ENCODE data around the gene AGXT.
A peak's percentile ranks its signal among the peaks of the same experiment; 100 is the strongest.
"Not testable (repeated sequence)": the region's sequence is repeated elsewhere in the genome, so short reads cannot be mapped to it uniquely, and the experiment has no call there.

The AGXT gene

DNA sequence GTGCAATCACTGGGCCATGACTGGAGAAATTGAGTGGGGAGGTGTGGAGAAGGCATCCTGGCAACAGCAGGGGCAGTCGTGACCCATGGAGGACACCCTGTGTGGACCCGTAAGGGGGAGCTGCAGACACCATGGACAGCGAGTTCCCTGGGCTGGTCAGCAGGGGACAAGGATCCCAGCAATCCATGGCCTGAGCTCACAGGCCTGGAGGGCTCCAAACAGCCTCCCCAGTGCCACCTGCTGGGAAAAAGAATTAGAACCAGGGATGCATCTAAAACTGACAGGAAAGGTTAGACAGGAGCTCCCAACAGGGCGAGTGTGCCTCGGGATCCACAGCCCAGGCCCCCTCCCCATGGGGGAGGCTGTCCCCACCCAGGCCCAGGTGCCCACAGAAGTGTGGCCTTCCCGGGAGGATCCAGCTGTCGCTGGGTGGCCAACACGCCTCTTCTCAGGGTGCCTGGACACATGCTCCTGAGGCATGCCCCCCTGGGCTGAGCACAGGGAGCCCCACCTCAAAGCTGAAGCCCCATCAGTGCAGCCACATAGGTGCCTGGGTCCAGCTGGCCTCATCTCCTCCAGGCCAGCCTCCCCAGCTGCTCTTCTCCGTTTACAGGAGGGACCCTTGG lies 28.1 kb upstream of the AGXT start:
- DNase-seq = peak; percentile 55

DNA sequence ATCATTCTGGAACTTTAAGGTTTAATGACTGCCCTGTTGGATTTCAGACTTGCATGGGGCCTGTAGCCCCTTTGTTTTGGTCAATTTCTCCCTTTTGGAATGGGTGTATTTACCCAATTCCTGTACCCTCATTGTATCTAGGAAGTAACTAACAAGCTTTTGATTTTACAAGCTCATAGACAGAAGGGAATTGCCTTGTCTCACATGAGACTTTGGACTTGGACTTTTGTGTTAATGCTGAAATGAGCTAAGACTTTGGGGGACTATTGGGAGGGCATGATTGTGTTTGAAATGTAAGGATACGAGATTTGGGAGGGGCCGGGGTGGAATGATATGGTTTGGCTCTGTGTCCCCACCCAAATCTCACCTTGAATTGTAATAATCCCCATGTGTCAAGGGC lies 22.3 kb upstream of the AGXT start:
- DNase-seq = not testable (repeated sequence)

- DNase-seq = no peak
These were observed 21.6 kb upstream of the AGXT start for GRCh38 chr2:240846873-240847595.

GRCh38 chr2:240847817-240848216 lies 20.8 kb upstream of the AGXT start:
- no peak for DNase-seq

- no peak for DNase-seq
These were observed 19.5 kb upstream of the AGXT start for GRCh38 chr2:240848900-240849680.

- DNase-seq = no peak
These were observed 18.6 kb upstream of the AGXT start for GRCh38 chr2:240850026-240850425.

- no peak for DNase-seq
These were observed 17.9 kb upstream of the AGXT start for GRCh38 chr2:240850756-240851077.

GRCh38 chr2:240851078-240851991 lies 17.3 kb upstream of the AGXT start:
- peak; percentile 69 for DNase-seq

- no peak for DNase-seq
These were observed 15.8 kb upstream of the AGXT start for GRCh38 chr2:240852671-240853314.

GRCh38 chr2:240855670-240856069 lies 13.0 kb upstream of the AGXT start:
- no peak for DNase-seq

DNA sequence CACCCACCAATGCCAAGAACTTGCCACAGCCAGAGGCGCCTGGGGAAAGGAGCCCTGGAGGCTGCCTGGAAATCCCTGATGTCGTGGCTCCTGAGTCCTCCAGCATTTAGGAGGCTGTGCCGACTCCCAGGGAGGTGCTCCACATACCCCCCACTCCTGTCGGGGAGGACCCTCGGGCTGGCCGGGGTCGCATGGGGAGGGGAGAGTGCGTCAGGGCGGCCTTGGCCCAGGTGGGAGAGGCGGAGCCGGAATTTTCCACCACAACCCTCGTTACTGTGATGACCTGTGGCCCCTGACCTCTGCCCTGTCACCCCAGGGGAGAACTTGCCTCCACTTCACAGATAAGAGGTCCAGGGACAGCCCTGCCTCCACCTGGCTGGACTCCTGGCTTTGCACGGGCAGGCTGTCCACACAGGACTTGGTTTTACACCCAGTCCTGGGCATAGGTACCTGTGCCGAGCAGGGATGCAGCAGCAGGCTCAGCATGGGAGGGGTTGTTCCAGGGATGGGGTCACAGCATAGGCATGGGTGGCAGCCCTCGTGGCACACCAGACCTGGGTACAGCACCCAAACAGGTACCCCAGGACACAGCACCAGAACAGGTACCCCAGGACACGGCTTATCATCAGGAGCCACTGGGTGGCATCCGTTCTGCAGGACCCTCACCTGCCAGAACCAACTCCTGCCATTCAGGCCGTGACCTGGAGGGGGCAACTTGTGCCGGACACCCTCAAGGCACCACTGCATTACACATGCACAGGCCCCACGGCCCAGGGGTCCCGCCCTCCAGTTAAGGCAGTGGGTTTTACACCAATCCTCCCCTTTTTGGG lies 12.3 kb upstream of the AGXT start:
- no peak for DNase-seq

DNA sequence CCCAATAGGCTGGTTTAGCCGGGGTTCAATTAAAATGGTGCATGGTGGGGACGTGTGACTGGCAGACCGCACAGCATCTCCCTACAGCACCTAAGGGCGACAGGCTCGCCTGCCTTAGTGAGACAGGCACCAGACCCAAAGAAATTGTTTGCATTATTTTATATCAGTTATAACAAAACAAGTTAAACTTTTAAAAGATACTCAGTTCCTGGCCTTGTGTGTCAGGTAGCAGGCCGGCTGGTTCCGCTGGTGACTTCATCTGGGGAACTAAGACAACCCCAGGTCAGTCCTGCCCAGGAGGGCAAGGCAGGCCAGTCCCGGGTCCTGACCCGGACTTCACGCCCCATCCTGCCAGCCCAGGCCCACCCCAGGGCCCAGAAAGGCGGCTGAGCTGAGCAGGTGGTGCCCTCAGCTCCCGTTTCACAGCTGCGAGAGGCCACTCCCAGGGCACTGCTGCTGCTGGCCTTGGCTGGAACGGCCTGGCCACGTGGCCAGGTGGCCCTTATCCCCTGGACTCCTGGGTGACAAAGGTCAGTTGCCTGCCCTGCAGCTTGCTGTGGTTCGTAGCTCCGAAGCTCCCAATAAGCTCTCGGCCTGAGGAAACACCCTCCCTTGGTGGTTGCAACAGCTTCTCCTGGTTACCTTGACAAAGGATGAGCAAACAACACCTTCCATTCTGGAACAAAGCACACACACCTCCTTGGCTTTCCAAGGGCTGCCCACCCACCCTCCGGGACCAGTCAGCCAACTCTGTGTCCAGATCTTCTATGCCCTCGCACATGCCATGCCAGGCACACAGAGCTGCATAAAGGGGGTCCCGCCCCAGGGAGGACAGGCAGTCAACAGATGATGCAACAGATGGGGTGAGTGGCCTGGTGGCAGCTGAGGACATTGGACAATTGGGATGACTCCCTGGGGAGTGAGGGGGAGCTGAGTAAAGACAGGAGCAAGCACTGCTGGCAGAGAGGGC lies 11.3 kb upstream of the AGXT start:
- DNase-seq = no peak

DNA sequence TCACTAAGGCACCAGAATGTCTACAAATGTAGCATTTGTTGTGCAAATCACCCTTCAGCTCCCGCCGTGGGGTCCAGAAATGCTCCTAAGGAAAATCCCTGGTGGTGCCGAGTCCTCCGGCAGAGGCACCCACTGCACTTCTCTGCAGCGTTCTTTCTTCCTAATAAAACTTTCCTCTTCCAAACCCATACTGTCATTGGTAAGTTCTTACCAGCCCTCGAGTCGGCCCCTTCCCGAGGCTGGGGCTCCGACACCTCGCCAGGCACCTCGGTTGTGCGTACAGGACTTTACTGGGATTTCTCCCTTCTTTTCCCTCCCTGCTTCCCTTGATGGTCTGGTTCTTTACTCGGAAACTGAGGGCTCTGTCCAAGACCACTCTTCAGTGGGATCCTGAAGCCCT lies 10.3 kb upstream of the AGXT start:
- DNase-seq = no peak

DNA sequence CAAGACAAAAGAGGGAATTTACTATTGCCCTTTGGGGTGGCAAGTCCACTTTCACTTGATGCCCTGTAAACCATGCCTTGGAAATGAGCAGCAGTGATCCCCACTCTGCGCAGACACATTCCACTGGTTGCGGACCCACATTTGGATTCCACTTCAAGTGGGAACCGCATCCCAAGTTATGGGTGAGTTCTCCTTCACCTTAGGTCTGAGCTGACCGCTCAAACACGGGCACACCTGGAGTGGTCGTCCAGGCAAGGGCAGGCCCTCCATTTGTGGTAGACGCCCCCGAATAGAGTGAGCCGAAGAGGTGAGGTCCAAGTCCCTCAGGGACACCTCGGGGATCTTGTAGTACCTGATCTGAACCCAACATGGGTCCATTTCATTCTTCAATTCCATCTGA lies 9.8 kb upstream of the AGXT start:
- DNase-seq = no peak

GRCh38 chr2:240861547-240861946 lies 7.1 kb upstream of the AGXT start:
- DNase-seq = no peak

GRCh38 chr2:240864475-240864874 lies 4.1 kb upstream of the AGXT start:
- no peak for DNase-seq

DNA sequence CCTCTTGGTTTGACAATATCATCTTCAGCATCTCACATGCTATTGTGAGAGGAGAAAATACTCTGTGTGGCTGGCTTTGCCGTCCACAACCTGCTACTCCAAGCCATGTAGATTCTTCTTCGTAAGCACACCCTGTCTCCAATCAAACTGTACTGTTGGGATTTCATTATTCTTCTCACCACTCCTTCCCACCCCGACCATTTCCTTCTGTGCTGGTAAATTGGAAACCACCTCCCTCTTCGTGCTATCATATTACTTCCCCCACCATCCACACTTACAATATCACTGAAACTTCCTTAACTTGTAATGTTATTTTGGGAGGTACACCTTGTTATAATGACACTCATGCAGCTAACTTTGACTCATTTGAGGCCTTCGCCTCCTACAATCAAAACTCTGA lies 3.2 kb upstream of the AGXT start:
- DNase-seq = no peak

DNA sequence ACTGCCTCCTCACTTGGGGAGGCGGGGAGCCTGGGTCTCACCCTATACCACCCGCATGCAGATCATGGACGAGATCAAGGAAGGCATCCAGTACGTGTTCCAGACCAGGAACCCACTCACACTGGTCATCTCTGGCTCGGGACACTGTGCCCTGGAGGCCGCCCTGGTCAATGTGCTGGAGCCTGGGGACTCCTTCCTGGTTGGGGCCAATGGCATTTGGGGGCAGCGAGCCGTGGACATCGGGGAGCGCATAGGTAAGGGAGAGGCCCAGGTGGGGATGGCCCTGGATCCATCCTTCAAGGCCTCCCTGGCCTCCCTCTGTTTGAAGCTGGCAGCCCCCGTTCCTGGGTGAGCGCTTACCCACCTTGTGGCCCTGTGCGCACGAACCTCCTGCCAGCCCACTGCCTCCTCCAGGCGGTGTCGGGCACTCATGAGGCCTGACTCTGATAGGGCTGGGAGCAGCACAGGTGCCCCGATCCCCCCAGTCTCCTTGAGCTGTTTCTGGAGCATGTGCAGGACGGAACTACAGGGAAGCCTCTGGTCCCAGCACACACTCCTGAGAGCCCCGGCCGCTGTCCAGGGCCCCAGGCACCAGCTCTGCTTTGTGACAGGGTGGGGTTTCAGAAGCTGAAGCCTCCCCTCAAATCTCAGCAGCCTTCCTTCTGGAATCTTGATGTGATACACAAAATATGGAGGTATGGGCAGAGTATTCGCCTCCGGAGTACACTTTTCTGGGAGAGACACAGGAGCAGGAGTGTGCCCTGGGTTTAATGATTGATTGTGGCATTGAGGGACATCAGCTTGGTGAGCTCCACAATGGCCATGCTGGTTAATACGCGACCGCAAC lies 708 bp downstream of the AGXT start:
- DNase-seq = no peak

Data from fibroblast of skin of back (primary cell).